Mesendoderm (in vitro differentiated cells): ENCODE data around the gene OLR1. TPM values are rescaled to one million over a fixed set of nuclear protein-coding genes. Genes with fewer than 3 reads are reported as not detected.
"Not testable (repeated sequence)": the region's sequence is repeated elsewhere in the genome, so short reads cannot be mapped to it uniquely, and the experiment has no call there.

Source experiments
- DNase-seq: peaks from one replicate; pipeline ENCODE4 v3.0.0; 2013
- H2AK5ac ChIP-seq: 2 replicates; pipeline ENCODE4 v1.6.1; 2013; ENCODE audit warnings: low read length, inconsistent platforms
- H2BK120ac ChIP-seq: 2 replicates; pipeline ENCODE4 v1.6.1; 2013; ENCODE audit warnings: low read depth, mild to moderate bottlenecking, low read length, moderate library complexity, mixed read lengths
- H2BK15ac ChIP-seq: replicated peaks from 2 replicates; pipeline ENCODE4 v1.6.1; 2013; ENCODE audit warnings: low read depth, mild to moderate bottlenecking, moderate library complexity
- H2BK5ac ChIP-seq: 2 replicates; pipeline ENCODE4 v1.6.1; 2013; ENCODE audit warnings: low read length, inconsistent platforms
- H3K18ac ChIP-seq: 2 replicates; pipeline ENCODE4 v1.6.1; 2013; ENCODE audit warnings: mild to moderate bottlenecking, low read length, mixed read lengths
- H3K23ac ChIP-seq: one replicate; pipeline ENCODE4 v1.6.1; 2013; ENCODE audit warnings: low read length
- H3K27ac ChIP-seq: 2 replicates; pipeline ENCODE4 v1.5.1; 2013; ENCODE audit warnings: low read depth, mild to moderate bottlenecking, inconsistent platforms, low read length, moderate library complexity
- H3K27me3 ChIP-seq: 2 replicates; pipeline ENCODE4 v1.6.1; 2013; ENCODE audit warnings: low read length, control low read depth, mild to moderate bottlenecking, inconsistent platforms; ENCODE audit not compliant: insufficient read depth, poor library complexity
- H3K36me3 ChIP-seq: 2 replicates; pipeline ENCODE4 v1.6.1; 2013; ENCODE audit warnings: low read length, inconsistent platforms; ENCODE audit not compliant: control insufficient read depth, insufficient read depth
- H3K4ac ChIP-seq: one replicate; pipeline ENCODE4 v1.6.1; 2013; ENCODE audit warnings: low read depth, mild to moderate bottlenecking, low read length, moderate library complexity
- H3K4me1 ChIP-seq: 2 replicates; pipeline ENCODE4 v1.6.1; 2013; ENCODE audit warnings: low read depth, low read length, inconsistent platforms; ENCODE audit not compliant: control insufficient read depth
- H3K4me2 ChIP-seq: 2 replicates; pipeline ENCODE4 v1.6.1; 2013; ENCODE audit warnings: low read length
- H3K4me3 ChIP-seq: 2 replicates; pipeline ENCODE4 v1.5.1; 2013; ENCODE audit warnings: mild to moderate bottlenecking, low read length
- H3K56ac ChIP-seq: one replicate; pipeline ENCODE4 v1.6.1; 2013; ENCODE audit warnings: low read length
- H3K79me1 ChIP-seq: 2 replicates; pipeline ENCODE4 v1.6.1; 2013; ENCODE audit warnings: low read length, inconsistent platforms
- H3K79me2 ChIP-seq: 2 replicates; pipeline ENCODE4 v1.6.1; 2013; ENCODE audit warnings: mild to moderate bottlenecking, low read length; ENCODE audit not compliant: control insufficient read depth, insufficient read depth
- H3K9ac ChIP-seq: 2 replicates; pipeline ENCODE4 v1.6.1; 2013; ENCODE audit warnings: low read length, inconsistent platforms
- H4K5ac ChIP-seq: one replicate; pipeline ENCODE4 v1.6.1; 2013; ENCODE audit warnings: low read length
- H4K8ac ChIP-seq: one replicate; pipeline ENCODE4 v1.6.1; 2013; ENCODE audit warnings: low read depth, mild to moderate bottlenecking, control low read depth, low read length, moderate library complexity
- WGBS: extraction: QIAGEN DNeasy Blood & Tissue Kit; methylation state at CpG from one replicate; pipeline ENCODE4 v1.1.7; 2013; ENCODE audit warnings: low lambda C conversion rate, missing lambda C conversion rate; ENCODE audit not compliant: insufficient coverage; ENCODE audit errors: extremely low coverage; 5-methylcytosine and 5-hydroxymethylcytosine counted together
- polyA plus RNA-seq, 2 experiments: library from polyadenylated mRNA; stranded (reverse); fragments of 200-250 nt; gene quantifications; one replicate each; pipeline ENCODE4 v1.2.3, GENCODE V29; 2013

OLR1 gene
- 0.90 TPM for polyA plus RNA-seq (2013, experiment 1 of 2)
- 0.87 TPM for polyA plus RNA-seq (2013, experiment 2 of 2)

DNA sequence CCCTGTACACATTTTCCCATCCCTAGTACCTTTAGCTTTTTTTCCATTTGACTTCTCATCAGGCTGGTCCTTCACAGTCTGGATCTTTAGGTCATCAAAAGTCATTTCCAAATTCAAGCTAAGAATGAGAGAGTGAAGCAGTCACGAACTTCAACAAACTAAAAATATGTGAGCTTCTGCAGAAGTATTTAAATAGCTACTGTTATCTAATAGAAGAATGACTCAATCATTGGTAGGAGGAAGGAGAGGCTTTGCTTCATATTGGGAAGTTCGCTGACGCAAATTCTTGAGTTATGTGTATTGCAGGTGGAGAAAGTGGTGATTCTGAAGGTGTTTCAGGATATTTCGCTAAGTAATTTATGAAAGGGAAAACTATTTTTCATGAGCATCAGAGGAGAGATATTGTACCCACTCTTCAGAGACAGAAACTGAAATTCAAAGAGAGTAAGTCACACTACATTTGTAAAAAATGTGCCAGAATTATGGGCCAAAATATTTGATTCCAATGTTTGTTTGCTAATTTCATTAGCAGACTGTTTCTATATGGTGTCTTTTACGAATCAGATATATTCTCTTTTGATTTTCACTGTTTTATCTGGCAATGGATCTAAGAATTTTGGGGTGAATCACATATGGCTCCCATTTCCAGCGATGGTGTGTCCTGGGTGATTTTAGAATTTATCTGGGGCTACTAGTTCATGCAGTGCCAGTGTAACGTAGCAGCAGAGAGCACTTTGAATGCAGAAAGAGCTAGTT, at the start of gene OLR1:
Gene OLR1, minus strand, starts transcription at position 160 of the 756 bp plus-strand sequence. Its CDS starts 55 bp downstream, at position 105.
- Histone ChIP-seq H3K4me1 (peaks cover 7% of the 10 kb centered on the region), H2BK120ac (no peak within 1 kb of the TSS), H2BK5ac (no peak within 1 kb of the TSS), H3K27me3 (no peaks in the 10 kb centered on the region), H4K8ac (no peak within 1 kb of the TSS), H3K4me3 (no peak within 1 kb of the TSS), H3K18ac (no peak within 1 kb of the TSS), H3K4me2 (no peak within 1 kb of the TSS), H3K4ac (no peak within 1 kb of the TSS), H4K5ac (no peak within 1 kb of the TSS), H3K36me3 (no peaks in the 10 kb centered on the region), H2AK5ac (no peak within 1 kb of the TSS), H3K79me1 (no peaks in the 10 kb centered on the region), H2BK15ac (peak within 1 kb of the TSS; percentile 74), H3K79me2 (no peaks in the 10 kb centered on the region), H3K27ac (no peak within 1 kb of the TSS), H3K9ac (no peak within 1 kb of the TSS), H3K56ac (no peak within 1 kb of the TSS), H3K23ac (no peak within 1 kb of the TSS)
- no CpG with 5 or more reads among the region's 7 CpGs for WGBS
- no peak for DNase-seq

DNA sequence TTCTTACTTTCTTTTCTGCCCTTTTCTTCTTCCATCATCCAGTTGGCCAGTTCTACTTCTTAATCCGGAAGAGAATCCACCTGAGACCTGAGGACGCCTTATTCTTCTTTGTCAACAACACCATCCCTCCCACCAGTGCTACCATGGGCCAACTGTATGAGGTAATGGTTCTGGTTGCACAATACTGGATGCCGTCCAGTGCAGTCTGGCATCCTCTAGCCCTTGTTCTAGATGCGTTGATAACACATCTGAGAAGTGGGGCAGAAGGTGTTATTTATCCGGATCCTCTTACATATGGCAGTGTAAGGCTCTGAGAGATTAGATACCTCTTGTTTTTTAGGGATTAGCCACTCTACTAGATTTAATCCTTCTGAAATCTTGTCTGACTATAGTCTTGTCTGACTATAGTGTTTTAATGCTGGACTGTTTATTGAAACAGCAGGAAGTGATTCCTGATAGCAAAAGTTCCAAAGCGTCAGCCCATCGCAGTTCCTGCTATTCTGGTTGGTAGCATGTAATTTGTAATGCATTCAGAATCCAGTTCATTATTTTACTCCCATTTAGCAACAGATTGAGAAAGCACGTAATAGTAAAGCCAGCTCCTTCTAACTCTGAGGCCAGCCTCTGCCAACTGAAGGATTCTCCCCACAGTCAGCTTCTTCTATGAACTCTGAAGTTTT, 48.6 kb upstream of the OLR1 start:
- Histone ChIP-seq H3K4me1 (no peaks in the 10 kb centered on the region), H3K27me3 (no peaks in the 10 kb centered on the region), H3K4me2 (no peak overlapping the region), H3K4ac (no peak overlapping the region), H2AK5ac (no peak overlapping the region), H3K18ac (no peak overlapping the region), H3K9ac (no peak overlapping the region), H3K27ac (no peak overlapping the region), H3K23ac (no peak overlapping the region), H4K5ac (no peak overlapping the region), H4K8ac (no peak overlapping the region), H2BK5ac (no peak overlapping the region), H3K79me1 (peaks cover 4% of the 10 kb centered on the region), H3K79me2 (peaks cover 7% of the 10 kb centered on the region), H3K4me3 (no peak overlapping the region), H2BK120ac (no peak overlapping the region), H3K56ac (no peak overlapping the region), H3K36me3 (peaks cover 21% of the 10 kb centered on the region), H2BK15ac (no peak overlapping the region)
- no CpG with 5 or more reads among the region's 8 CpGs for WGBS
- no peak for DNase-seq

DNA sequence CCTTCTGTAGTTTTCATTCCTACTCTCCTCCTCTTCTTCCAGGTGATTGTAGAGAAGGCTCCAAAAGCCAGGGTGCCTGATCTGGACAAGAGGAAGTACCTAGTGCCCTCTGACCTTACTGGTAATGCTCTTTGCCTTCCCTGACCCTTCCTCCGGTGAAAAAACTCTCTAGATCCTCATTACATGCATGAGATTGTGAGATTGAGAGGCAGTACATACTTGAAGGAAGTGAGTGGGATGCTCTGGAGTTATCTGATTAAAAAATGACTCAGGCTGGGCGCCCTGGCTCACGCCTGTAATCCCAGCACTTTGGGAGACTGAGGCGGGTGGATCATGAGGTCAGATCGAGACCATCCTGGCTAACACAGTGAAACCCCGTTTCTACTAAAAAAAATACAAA, 46.1 kb upstream of the OLR1 start:
- H2BK15ac ChIP-seq: no peak overlapping the region
- WGBS: no CpG with 5 or more reads among the region's 6 CpGs

DNA sequence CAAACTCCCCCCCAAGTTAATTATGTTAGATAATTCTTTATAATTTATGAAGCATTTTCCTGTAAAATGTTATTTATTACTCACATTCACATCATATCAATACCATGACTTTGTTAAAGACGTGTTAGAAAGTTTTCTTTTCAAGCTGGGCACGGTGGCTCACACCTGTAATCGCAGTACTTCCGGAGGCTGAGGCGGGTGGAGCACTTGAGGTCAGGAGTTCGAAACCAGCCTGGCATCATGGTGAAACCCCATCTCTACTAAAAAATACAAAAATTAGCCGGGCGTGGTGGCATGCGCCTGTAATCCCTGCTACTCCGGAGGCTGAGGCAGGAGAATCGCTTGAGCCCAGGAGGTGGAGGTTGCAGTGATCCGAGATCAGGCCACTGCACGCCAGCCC, 44.0 kb upstream of the OLR1 start:
- not testable (repeated sequence) for H3K18ac ChIP-seq, H2AK5ac ChIP-seq, H2BK5ac ChIP-seq, H3K27me3 ChIP-seq, H3K79me1 ChIP-seq, H3K9ac ChIP-seq, H3K4ac ChIP-seq, H3K4me3 ChIP-seq, H3K4me1 ChIP-seq, H3K36me3 ChIP-seq, H4K5ac ChIP-seq, H3K4me2 ChIP-seq, H2BK15ac ChIP-seq, H3K23ac ChIP-seq, DNase-seq, H3K27ac ChIP-seq, H4K8ac ChIP-seq
- Histone ChIP-seq H3K79me2 (peaks cover 25% of the 10 kb centered on the region), H2BK120ac (peak overlapping the region; percentile 32), H3K56ac (peak overlapping the region; percentile 47)
- WGBS: no CpG with 5 or more reads among the region's 13 CpGs

More for the DNA sequence above, 46.1 kb upstream of the OLR1 start:
- Histone ChIP-seq H3K4ac (no peak overlapping the region), H3K18ac (no peak overlapping the region), H2BK5ac (no peak overlapping the region), H4K5ac (no peak overlapping the region), H3K36me3 (peaks cover 12% of the 10 kb centered on the region), H4K8ac (no peak overlapping the region), H2BK120ac (no peak overlapping the region), H3K27me3 (no peaks in the 10 kb centered on the region), H3K79me2 (peaks cover 25% of the 10 kb centered on the region), H2AK5ac (no peak overlapping the region), H3K4me1 (no peaks in the 10 kb centered on the region), H3K27ac (no peak overlapping the region), H3K4me3 (no peak overlapping the region), H3K56ac (no peak overlapping the region), H3K4me2 (no peak overlapping the region), H3K79me1 (peaks cover 4% of the 10 kb centered on the region), H3K9ac (no peak overlapping the region), H3K23ac (no peak overlapping the region)
- no peak for DNase-seq

DNA sequence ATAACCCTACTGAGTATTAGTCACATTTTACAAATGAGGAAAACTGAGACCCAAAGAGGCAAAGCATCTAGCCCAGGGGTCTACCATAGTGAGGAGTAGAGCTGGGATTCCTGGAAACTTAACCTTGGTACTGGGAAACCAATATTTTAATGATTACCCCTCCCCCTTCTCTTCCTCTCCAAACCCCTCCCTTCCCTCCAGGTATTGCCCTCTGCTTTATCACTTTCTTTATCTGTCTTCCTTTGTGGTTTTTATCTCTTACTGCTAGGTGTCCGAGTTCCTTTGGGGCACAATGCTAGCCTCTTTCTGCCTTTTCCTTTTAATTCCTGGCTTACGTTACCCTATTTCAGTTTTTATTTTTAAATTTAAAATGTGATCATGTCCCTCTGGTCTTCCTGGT, 43.5 kb upstream of the OLR1 start:
- Histone ChIP-seq H3K79me1 (peaks cover 3% of the 10 kb centered on the region), H4K8ac (no peak overlapping the region), H4K5ac (no peak overlapping the region), H3K27ac (no peak overlapping the region), H3K4me1 (no peaks in the 10 kb centered on the region), H3K9ac (peak overlapping the region; percentile 49), H2BK120ac (no peak overlapping the region), H3K4me2 (peak overlapping the region; percentile 35), H3K23ac (no peak overlapping the region), H3K4ac (peak overlapping the region; percentile 79), H3K4me3 (no peak overlapping the region), H3K18ac (peak overlapping the region; percentile 80), H2AK5ac (no peak overlapping the region), H3K27me3 (no peaks in the 10 kb centered on the region), H3K56ac (no peak overlapping the region), H2BK15ac (peak overlapping the region; percentile 45), H2BK5ac (no peak overlapping the region), H3K36me3 (peaks cover 4% of the 10 kb centered on the region), H3K79me2 (peaks cover 25% of the 10 kb centered on the region)
- no CpG with 5 or more reads among the region's 2 CpGs for WGBS
- peak; percentile 78 for DNase-seq
